Neural cell (in vitro differentiated cells): ENCODE results near the gene CLDN6. TPM values are rescaled to one million over a fixed set of nuclear protein-coding genes. Genes with fewer than 3 reads are reported as not detected.

ENCODE experiments used
- H2AFZ ChIP-seq: fragments of 200-600, 300-800 bp; sonication (generic), shearing (Covaris generic); 2 replicates; pipeline ENCODE4 v1.6.0; 2014; ENCODE audit warnings: low read depth, mild to moderate bottlenecking, antibody characterized with exemption, low read length, moderate library complexity
- H3F3A ChIP-seq: fragments of 200-600 bp; shearing (Covaris generic); 2 replicates; pipeline ENCODE4 v1.6.1; 2016; ENCODE audit warnings: mild to moderate bottlenecking, moderate library complexity, mixed read lengths, antibody characterized with exemption, low read length; ENCODE audit not compliant: insufficient read depth, poor library complexity, severe bottlenecking
- H3K27ac ChIP-seq: fragments of 200-600, 300-800 bp; sonication (generic), shearing (Covaris generic); 2 replicates; pipeline ENCODE4 v1.5.1; 2014; ENCODE audit warnings: mild to moderate bottlenecking, low read length, moderate library complexity
- H3K27me3 ChIP-seq: fragments of 300-800, 200-600 bp; sonication (generic), shearing (Covaris generic); 2 replicates; pipeline ENCODE4 v1.6.0; 2014; ENCODE audit warnings: mild to moderate bottlenecking, low read depth, low read length, moderate library complexity; ENCODE audit not compliant: insufficient read depth
- H3K36me3 ChIP-seq: fragments of 300-800, 200-600 bp; sonication (generic), shearing (Covaris generic); 2 replicates; pipeline ENCODE4 v1.5.1; 2014; ENCODE audit warnings: mild to moderate bottlenecking, antibody characterized with exemption, low read length, moderate library complexity; ENCODE audit not compliant: insufficient read depth
- H3K4me2 ChIP-seq: fragments of 300-800, 200-600 bp; sonication (generic), shearing (Covaris generic); 2 replicates; pipeline ENCODE4 v1.6.0; 2014; ENCODE audit warnings: mild to moderate bottlenecking, low read length
- H3K4me3 ChIP-seq: fragments of 300-800, 200-600 bp; sonication (generic), shearing (Covaris generic); 2 replicates; pipeline ENCODE4 v1.5.1; 2014; ENCODE audit warnings: mild to moderate bottlenecking, low read length, moderate library complexity
- H3K79me2 ChIP-seq: fragments of 200-600 bp; shearing (Covaris generic); replicated peaks from 2 replicates; pipeline ENCODE4 v1.6.0; 2014; ENCODE audit warnings: mild to moderate bottlenecking, low read length, moderate library complexity; ENCODE audit not compliant: insufficient read depth
- H3K9ac ChIP-seq: fragments of 300-800, 200-600 bp; sonication (generic), shearing (Covaris generic); 2 replicates; pipeline ENCODE4 v1.6.1; 2016; ENCODE audit warnings: mild to moderate bottlenecking, low read length, mixed read lengths
- H3K9me2 ChIP-seq: fragments of 200-600 bp; shearing (Covaris generic); 2 replicates; pipeline ENCODE4 v1.6.1; 2016; ENCODE audit warnings: mild to moderate bottlenecking, low read length, mixed read lengths; ENCODE audit not compliant: insufficient read depth
- H3K9me3 ChIP-seq: fragments of 200-600, 300-800 bp; sonication (generic), shearing (Covaris generic); 2 replicates; pipeline ENCODE4 v1.6.1; 2016; ENCODE audit warnings: mild to moderate bottlenecking, mixed run types, low read length, moderate library complexity, mixed read lengths
- H4K20me1 ChIP-seq: fragments of 200-600 bp; shearing (Covaris generic); 2 replicates; pipeline ENCODE4 v1.6.1; 2016; ENCODE audit warnings: mild to moderate bottlenecking, mixed run types; ENCODE audit not compliant: insufficient read depth
- EP300 ChIP-seq: fragments of 450-650 bp; conservative IDR thresholded peaks from 2 replicates; pipeline ENCODE4 v1.6.1; 2014; ENCODE audit warnings: antibody characterized with exemption, mild to moderate bottlenecking, moderate library complexity; ENCODE audit not compliant: poor library complexity, severe bottlenecking
- EZH2 ChIP-seq: fragments of 200-600, 300-800 bp; shearing (Covaris generic), sonication (generic); IDR thresholded peaks from 2 replicates; pipeline ENCODE4 v1.6.1; 2014; ENCODE audit warnings: antibody characterized with exemption, low read length, borderline replicate concordance, mild to moderate bottlenecking; ENCODE audit not compliant: insufficient read depth, poor library complexity, severe bottlenecking
- MXI1 ChIP-seq: fragments of 450-650 bp; conservative IDR thresholded peaks from 2 replicates; pipeline ENCODE4 v1.6.1; 2014; ENCODE audit warnings: antibody characterized with exemption, mild to moderate bottlenecking; ENCODE audit not compliant: poor library complexity, severe bottlenecking
- POLR2AphosphoS5 ChIP-seq: IDR thresholded peaks from 2 replicates; pipeline ENCODE4 v1.6.1; 2012
- RAD21 ChIP-seq: fragments of 450-650 bp; conservative IDR thresholded peaks from 2 replicates; pipeline ENCODE4 v1.6.1; 2014; ENCODE audit warnings: antibody characterized with exemption, mild to moderate bottlenecking, moderate library complexity
- SMC3 ChIP-seq: fragments of 450-650 bp; conservative IDR thresholded peaks from 2 replicates; pipeline ENCODE4 v1.6.1; 2014; ENCODE audit warnings: antibody characterized with exemption, mild to moderate bottlenecking, moderate library complexity; ENCODE audit not compliant: poor library complexity
- TAF1 ChIP-seq: IDR thresholded peaks from 2 replicates; pipeline ENCODE4 v1.6.1; 2012; ENCODE audit warnings: low read depth
- polyA plus RNA-seq: library from polyadenylated mRNA; depleted of rRNA; stranded (reverse); fragments of >200 nt; gene quantifications from 2 replicates; pipeline ENCODE4 v1.2.3, GENCODE V29; 2014
- TF ChIP-seq, protein P1 (sequence below): fragments of 450-650 bp; IDR thresholded peaks from 2 replicates; pipeline ENCODE4 v1.5.1; 2014; ENCODE audit warnings: antibody characterized with exemption, mild to moderate bottlenecking, moderate library complexity; ENCODE audit not compliant: poor library complexity, severe bottlenecking
- TF ChIP-seq, protein P2 (sequence below): IDR thresholded peaks from 2 replicates; pipeline ENCODE4 v1.6.1; 2012; ENCODE audit warnings: borderline replicate concordance

The CLDN6 gene
- polyA plus RNA-seq, 1 donor from 2014 or later, result not detected

DNA sequence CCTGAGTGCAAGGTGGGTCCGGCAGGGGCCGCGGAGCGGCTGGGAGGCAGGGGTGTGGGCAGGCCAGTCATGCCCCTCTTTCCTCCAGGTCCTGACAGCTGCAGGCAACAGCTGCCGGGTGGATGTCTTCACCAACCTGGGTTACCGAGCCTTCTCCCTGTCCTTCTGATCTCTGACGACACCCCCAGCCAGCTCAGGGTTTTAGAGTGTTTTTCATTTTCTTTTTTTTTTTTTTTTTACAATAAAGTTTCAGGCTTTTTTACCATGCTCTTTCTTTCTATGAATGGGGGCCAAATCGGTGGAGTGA lies 9.5 kb upstream of the CLDN6 start:
- TF ChIP-seq, protein P1, sequence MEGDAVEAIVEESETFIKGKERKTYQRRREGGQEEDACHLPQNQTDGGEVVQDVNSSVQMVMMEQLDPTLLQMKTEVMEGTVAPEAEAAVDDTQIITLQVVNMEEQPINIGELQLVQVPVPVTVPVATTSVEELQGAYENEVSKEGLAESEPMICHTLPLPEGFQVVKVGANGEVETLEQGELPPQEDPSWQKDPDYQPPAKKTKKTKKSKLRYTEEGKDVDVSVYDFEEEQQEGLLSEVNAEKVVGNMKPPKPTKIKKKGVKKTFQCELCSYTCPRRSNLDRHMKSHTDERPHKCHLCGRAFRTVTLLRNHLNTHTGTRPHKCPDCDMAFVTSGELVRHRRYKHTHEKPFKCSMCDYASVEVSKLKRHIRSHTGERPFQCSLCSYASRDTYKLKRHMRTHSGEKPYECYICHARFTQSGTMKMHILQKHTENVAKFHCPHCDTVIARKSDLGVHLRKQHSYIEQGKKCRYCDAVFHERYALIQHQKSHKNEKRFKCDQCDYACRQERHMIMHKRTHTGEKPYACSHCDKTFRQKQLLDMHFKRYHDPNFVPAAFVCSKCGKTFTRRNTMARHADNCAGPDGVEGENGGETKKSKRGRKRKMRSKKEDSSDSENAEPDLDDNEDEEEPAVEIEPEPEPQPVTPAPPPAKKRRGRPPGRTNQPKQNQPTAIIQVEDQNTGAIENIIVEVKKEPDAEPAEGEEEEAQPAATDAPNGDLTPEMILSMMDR, result no peak
- TF ChIP-seq SMC3 (no peak), RAD21 (no peak), MXI1 (no peak), POLR2AphosphoS5 (no peak), EZH2 (no peak), EP300 (no peak), TAF1 (no peak)
- TF ChIP-seq, protein P2, sequence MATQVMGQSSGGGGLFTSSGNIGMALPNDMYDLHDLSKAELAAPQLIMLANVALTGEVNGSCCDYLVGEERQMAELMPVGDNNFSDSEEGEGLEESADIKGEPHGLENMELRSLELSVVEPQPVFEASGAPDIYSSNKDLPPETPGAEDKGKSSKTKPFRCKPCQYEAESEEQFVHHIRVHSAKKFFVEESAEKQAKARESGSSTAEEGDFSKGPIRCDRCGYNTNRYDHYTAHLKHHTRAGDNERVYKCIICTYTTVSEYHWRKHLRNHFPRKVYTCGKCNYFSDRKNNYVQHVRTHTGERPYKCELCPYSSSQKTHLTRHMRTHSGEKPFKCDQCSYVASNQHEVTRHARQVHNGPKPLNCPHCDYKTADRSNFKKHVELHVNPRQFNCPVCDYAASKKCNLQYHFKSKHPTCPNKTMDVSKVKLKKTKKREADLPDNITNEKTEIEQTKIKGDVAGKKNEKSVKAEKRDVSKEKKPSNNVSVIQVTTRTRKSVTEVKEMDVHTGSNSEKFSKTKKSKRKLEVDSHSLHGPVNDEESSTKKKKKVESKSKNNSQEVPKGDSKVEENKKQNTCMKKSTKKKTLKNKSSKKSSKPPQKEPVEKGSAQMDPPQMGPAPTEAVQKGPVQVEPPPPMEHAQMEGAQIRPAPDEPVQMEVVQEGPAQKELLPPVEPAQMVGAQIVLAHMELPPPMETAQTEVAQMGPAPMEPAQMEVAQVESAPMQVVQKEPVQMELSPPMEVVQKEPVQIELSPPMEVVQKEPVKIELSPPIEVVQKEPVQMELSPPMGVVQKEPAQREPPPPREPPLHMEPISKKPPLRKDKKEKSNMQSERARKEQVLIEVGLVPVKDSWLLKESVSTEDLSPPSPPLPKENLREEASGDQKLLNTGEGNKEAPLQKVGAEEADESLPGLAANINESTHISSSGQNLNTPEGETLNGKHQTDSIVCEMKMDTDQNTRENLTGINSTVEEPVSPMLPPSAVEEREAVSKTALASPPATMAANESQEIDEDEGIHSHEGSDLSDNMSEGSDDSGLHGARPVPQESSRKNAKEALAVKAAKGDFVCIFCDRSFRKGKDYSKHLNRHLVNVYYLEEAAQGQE, result no peak

DNA sequence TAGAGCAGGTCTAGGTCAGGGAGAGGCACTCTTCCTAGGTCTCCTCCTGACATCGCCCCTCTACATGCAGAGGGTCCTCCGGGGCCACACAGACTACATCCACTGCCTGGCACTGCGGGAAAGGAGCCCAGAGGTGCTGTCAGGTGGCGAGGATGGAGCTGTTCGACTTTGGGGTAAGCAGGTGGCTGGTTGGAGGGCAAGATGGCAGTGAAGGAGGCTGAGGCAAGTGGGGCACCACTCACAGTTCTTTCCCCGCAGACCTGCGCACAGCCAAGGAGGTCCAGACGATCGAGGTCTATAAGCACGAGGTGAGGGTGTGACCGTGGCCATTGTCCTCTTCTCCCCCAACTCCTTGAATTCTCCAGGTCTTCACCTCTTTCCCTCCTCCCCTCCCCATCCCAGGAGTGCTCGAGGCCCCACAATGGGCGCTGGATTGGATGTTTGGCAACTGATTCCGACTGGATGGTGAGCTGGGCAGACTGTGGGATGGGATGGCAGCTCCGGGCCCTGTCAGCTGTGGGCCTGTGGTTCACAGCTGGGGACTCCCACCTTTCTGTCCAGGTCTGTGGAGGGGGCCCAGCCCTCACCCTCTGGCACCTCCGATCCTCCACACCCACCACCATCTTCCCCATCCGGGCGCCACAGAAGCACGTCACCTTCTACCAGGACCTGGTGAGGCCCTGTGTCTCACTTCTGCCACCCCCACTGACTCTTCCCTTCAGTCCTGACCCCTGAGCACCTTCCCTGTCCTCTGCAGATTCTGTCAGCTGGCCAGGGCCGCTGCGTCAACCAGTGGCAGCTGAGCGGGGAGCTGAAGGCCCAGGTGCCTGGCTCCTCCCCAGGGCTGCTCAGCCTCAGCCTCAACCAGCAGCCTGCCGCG lies 8.9 kb upstream of the CLDN6 start:
- Histone ChIP-seq H3K27ac (no peak overlapping the region), H2AFZ (no peak overlapping the region), H3K79me2 (no peaks in the 10 kb centered on the region), H3K9me3 (no peaks in the 10 kb centered on the region), H3K36me3 (no peaks in the 10 kb centered on the region), H3K4me2 (no peak overlapping the region), H3K9ac (no peak overlapping the region), H3F3A (no peaks in the 10 kb centered on the region), H4K20me1 (no peaks in the 10 kb centered on the region), H3K27me3 (no peaks in the 10 kb centered on the region), H3K9me2 (no peaks in the 10 kb centered on the region), H3K4me3 (no peak overlapping the region)
- TF ChIP-seq, protein P2, result no peak
- TF ChIP-seq EZH2, result no peak
- TF ChIP-seq, protein P1, result no peak
- TF ChIP-seq SMC3, result no peak
- TF ChIP-seq TAF1, result no peak
- TF ChIP-seq POLR2AphosphoS5, result no peak
- no peak for TF ChIP-seq EP300
- no peak for TF ChIP-seq MXI1
- no peak for TF ChIP-seq RAD21

More for the DNA sequence above, 9.5 kb upstream of the CLDN6 start:
- Histone ChIP-seq H2AFZ (no peak overlapping the region), H3K9me2 (no peaks in the 10 kb centered on the region), H3K79me2 (no peaks in the 10 kb centered on the region), H3K27me3 (peaks cover 4% of the 10 kb centered on the region), H3K9me3 (no peaks in the 10 kb centered on the region), H3K27ac (no peak overlapping the region), H3K36me3 (no peaks in the 10 kb centered on the region), H4K20me1 (no peaks in the 10 kb centered on the region), H3F3A (no peaks in the 10 kb centered on the region), H3K9ac (no peak overlapping the region), H3K4me3 (no peak overlapping the region), H3K4me2 (no peak overlapping the region)
